IPS-NIHi11 (cell line): ENCODE results near the gene JAKMIP2.
"Not testable (repeated sequence)": the region's sequence is repeated elsewhere in the genome, so short reads cannot be mapped to it uniquely, and the experiment has no call there.

ENCODE experiments used
- DNase-seq: peaks from one replicate; pipeline ENCODE4 v3.0.0; 2012; ENCODE audit warnings: mixed read lengths, low spot score

The JAKMIP2 gene

DNA sequence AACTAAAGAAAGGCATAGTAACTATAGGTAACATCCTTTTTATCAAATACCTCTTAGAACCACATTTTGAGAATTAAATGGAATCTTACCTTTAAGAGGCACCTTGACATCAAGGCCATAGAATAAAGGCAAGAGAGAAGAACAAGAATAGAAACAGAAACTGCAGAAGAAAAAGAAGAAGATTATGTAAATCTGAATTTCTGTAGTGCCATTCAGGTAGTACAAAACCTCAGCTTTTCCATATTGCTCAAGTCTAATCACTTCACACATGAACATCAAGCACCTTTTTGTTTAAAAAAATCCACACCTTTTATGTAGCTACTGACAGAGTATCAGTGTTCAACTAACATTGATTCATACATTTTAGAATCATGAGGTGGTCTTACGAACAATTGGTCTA lies 180.9 kb downstream of the JAKMIP2 start:
- DNase-seq: no peak

DNA sequence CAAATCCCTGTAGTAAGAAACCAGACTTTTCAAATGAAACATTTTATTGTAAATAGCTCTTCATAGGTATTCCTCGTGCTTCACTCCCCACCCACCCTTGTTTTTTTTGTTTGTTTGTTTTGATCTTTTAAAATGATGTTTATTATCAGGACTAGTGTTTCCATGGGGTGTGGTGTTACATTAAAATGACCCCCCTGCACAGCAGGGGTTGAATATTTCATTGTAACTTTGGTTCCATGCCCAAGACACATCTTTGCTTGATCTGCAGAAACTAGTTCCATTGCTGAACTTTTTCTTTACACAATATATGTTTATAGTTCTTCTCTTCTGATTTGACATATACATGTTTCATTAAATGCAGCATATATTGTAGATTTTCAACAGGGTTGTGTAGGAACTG lies 191.4 kb downstream of the JAKMIP2 start:
- DNase-seq: no peak

- no peak for DNase-seq
Observed at GRCh38 chr5:147590096-147590495, 192.4 kb downstream of the JAKMIP2 start.

DNA sequence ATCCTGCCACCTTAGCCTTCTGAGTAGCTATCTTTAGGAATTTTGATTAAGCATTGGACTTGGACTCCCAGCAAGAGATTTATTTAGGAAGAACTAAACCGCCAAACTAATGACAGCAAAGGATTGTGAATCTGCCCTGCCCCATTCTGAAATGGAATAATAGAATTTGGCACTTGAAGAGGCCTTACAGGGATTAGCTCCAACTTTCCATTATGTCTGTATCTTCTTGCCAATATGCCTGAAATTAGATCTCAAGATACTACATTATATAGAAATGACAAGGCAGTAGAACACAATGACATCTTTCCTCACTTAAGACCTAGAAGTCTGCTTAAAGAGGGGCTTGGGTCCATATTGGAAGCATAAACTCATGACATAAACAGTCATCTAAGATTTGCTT lies 195.7 kb downstream of the JAKMIP2 start:
- DNase-seq: no peak

- no peak for DNase-seq
Observed at GRCh38 chr5:147586221-147586620, 196.3 kb downstream of the JAKMIP2 start.

DNA sequence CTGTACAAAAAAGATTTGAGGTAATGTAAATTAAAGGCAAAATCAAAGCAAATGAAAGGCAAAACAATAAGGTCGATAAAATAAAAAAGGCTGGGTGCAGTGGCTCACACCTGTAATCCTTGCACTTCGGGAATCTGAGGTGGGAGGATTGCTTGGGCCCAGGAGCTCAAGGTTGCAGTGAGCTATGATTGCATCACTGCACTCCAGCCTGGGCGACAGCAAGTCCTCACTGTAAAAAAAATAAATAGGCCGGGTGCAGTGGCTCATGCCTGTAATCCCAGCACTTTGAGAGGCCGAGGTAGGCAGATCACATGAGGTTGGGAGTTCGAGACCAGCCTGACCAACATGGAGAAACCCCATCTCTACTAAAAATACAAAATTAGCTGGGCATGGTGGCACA lies 200.3 kb downstream of the JAKMIP2 start:
- DNase-seq: not testable (repeated sequence)

GRCh38 chr5:147580418-147580817 lies 202.1 kb downstream of the JAKMIP2 start:
- not testable (repeated sequence) for DNase-seq

DNA sequence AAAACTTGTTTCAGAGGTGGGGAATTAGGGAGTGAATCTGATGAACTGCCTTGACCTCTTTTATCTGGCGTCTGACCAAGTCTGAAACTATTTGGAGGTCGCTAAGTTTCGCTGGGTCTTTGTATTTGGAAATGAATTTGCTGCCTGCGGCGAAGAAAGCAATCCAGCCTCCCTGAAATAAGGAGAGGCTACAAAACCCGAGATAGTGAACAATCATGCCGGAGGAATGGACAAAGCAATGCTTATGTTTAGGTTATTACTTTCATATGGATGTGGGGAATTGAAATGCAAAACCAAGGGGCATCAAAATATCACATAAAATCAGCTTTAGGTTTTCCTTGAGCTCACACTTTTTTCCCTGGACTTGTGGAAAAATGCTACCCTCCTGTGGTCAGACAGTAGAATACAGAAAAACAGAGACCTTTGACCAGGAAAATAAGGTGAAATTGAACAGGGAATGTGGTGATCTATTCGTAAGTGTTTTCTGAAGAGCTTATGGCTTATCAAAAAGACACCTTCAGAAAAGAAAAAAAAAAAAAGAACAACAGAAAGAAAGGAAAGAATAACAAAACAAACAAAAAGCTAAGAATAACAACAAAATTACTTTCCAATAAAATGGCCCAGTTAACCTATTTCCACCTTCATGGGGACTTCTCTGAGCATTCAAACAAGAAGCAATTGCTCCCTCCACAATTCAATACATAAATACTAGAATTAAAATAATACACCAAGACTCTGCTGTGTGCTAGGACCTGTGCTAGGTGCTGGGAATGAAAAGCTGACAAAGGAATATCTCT lies 204.1 kb downstream of the JAKMIP2 start:
- DNase-seq: peak; percentile 45

GRCh38 chr5:147576646-147577535 lies 205.6 kb downstream of the JAKMIP2 start:
- peak; percentile 59 for DNase-seq

GRCh38 chr5:147575598-147575997 lies 206.9 kb downstream of the JAKMIP2 start:
- DNase-seq: no peak

DNA sequence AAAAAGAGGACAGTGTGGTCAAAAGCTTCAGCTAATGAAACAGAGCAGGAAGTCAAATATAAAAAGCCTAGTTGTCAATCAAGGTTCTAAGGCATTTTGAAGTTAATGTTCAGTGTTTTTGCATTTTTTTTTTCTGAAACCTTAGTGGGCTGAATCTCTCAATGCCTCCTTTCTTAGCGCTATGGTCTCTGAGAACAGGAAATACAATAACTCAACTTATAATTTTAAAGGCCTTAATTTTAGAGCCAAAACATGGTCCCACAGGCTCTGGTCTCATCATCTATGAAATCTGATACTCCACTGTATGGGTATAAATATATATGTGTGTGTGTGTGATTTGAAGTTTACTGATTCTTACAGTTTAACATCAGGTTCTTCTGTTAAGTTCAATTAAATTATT lies 209.3 kb downstream of the JAKMIP2 start:
- DNase-seq: no peak

DNA sequence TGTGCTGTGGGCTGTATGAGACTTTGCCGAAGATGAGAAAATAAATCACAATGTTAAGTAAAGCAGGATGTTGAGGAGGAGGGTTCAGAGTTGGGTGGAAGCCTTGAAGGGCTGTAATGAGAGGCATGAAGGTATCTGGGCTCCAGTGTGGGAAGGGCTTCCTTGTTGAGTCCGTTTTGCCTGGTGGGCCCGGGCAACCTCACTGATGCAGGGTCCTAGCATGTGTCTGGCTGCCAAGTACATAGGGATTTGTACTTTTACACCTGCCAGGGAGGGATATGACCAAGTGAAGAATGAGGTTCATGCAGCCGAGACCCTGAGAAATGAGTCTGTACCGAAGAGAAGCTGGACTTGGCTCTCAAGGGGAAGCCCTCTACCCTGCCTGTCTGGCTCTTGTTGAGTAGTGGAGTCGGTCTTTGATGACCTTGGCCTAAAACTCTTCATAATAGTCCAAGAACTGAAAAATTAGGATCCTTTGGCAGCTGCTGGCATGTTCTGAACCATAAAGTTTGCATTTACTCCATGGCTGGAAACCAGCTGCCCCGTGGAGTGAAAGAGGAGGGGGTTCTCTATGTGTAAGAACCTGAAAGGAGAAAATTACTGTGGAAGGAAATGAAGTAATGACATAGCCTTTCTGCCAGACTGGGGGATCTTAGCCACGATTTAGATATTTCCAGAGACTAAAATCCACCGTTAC lies 213.7 kb downstream of the JAKMIP2 start:
- no peak for DNase-seq

- peak; percentile 39 for DNase-seq
Observed at GRCh38 chr5:147567917-147568598, 214.5 kb downstream of the JAKMIP2 start.

DNA sequence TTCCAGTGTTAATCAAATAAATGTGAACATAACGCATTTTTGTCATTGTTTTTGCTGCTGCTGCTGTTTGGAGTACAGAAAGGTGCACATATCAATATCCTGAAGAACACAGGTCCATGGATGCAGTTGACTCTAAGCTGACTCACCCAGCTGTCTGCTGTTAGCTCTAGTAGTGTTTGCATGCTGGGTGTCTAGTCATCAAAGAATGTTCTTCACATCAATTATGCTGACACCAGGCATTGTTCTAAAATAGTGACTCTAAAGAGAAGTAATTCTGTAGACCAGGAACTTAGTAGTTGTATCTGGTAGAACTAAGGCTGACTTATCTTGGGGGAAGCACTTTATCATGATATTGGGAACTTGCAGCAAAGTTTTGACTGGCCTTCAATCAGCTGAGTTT lies 217.0 kb downstream of the JAKMIP2 start:
- no peak for DNase-seq

GRCh38 chr5:147564124-147564486 lies 218.4 kb downstream of the JAKMIP2 start:
- no peak for DNase-seq

DNA sequence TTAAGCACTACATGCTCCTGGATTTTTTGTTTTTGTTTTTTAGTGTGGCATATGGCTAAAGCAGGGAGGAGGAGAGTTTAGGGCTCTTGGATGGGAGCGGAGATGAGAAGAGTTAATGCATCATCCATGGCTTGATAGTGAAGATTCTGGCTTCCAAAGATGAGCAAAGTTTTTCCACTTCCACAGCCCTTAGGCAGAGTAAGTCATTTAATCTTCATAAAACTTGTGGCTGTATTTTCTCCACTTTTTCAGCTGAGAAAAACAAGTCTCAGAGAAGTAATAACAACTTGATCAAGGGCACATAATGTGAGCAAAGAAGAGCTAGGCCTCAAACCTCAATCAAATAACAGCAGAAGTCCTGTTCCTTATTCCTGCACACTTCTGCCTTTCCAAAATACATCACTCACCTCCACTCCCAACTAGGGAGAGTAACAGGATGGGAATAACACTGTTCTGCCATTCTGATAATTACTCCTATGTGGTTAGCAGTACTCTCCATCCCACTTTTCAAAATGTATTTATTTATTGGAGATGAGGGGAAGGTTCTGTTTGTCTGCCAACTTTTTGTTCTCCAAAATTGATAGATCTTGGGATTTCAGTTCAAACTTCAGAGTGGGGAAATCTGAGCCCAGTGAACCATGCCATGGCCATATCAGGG lies 218.9 kb downstream of the JAKMIP2 start:
- no peak for DNase-seq

- no peak for DNase-seq
Observed at GRCh38 chr5:147561435-147561834, 221.1 kb downstream of the JAKMIP2 start.

- peak; percentile 53 for DNase-seq
Observed at GRCh38 chr5:147560718-147561331, 221.7 kb downstream of the JAKMIP2 start.

GRCh38 chr5:147559749-147560148 lies 222.8 kb downstream of the JAKMIP2 start:
- no peak for DNase-seq

- DNase-seq: peak; percentile 26
Observed at GRCh38 chr5:147558826-147559225, 223.7 kb downstream of the JAKMIP2 start.
